GM18951 (cell line): ENCODE measurements around the gene SERPINF2.
"Not testable (repeated sequence)": the region's sequence is repeated elsewhere in the genome, so short reads cannot be mapped to it uniquely, and the experiment has no call there.

Source experiments
- POLR2A ChIP-seq: IDR thresholded peaks from 4 replicates; pipeline ENCODE4 v1.6.1; 2011; ENCODE audit warnings: mild to moderate bottlenecking; ENCODE audit not compliant: insufficient read length, insufficient read depth; ENCODE audit errors: extremely low read depth
- in situ Hi-C: fragments of 300-500 bp; cut with MboI; formaldehyde crosslinking; loops from one replicate; pipeline ENCODE4 v1.12.0; 2022; ENCODE audit warnings: low sequenced_read_pairs, mixed read lengths, inconsistent platforms; ENCODE audit not compliant: unreplicated experiment

Gene SERPINF2

DNA sequence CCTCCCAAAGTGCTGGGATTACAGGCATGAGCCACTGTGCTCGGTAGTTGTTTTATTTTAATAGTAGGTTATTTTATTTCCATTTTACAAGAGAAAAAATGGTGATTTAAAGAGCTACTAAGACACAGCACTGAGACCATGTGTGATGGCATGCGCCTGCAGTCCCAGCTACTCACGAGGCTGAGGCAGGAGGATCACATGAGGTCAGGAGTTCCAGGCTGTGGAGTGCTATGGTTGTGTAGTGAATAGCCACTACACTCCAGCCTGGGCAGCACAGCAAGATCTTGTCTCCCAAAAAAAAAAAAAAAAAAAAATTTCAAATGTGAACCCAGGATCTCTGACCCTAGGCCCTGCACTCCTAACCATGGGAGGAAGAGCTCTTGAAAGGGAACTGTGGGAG, 22.9 kb downstream of the SERPINF2 start:
- TF ChIP-seq POLR2A: no peak
- in situ Hi-C loops: no loop called here

DNA sequence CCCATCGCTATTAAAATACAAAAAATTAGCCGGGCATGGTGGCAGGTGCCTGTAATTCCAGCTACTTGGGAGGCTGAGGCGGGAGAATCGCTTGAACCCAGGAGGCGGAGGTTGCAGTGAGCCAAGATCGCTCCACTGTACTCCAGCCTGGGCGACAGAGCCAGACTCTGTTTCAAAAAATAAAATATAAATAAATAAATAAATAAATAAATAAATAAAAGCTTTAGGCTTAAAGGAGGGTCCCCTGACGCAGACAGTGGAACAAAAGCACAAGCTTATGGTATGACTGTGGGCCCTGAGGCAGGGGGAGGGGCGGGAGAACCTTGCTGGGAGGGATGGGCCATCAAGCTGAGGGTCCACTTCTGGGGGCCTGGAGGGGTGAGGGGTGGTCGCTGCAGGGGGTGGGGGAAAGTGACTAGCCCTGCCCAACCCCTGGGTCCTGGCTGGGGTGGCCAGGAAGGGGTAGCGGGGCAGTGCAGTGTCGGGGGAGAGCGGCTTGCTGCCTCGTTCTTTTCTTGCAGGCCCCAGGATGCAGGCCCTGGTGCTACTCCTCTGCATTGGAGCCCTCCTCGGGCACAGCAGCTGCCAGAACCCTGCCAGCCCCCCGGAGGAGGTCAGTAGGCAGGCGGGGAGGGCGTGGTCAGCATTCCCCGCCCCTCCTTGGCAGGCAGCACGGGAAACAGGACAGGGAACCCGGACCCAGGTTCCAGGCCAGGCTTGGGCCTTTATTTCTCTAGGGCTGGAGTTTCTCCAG, 23.9 kb downstream of the SERPINF2 start:
- TF ChIP-seq POLR2A: no peak
- in situ Hi-C loops: no loop called here

DNA sequence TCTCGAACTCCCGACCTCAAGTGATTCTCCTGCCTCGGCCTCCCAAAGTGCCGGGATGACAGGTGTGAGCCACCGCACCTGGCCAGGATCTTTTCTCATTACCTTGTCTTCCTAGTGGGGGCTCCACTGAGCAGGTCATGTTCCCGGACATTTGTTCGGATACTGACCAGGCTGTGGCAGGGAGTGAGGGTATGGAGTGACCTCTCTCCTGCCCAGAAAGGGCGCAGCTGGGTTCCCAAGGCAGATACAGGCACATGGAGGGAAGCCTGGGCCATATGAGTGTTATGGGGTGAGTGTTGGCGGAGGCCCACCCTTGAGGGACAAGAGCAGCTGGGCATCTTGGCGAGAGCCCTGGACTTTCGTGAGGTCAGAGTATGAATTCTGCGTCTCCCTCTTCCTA, 24.7 kb downstream of the SERPINF2 start:
- TF ChIP-seq POLR2A: no peak
- in situ Hi-C loops: no loop called here

DNA sequence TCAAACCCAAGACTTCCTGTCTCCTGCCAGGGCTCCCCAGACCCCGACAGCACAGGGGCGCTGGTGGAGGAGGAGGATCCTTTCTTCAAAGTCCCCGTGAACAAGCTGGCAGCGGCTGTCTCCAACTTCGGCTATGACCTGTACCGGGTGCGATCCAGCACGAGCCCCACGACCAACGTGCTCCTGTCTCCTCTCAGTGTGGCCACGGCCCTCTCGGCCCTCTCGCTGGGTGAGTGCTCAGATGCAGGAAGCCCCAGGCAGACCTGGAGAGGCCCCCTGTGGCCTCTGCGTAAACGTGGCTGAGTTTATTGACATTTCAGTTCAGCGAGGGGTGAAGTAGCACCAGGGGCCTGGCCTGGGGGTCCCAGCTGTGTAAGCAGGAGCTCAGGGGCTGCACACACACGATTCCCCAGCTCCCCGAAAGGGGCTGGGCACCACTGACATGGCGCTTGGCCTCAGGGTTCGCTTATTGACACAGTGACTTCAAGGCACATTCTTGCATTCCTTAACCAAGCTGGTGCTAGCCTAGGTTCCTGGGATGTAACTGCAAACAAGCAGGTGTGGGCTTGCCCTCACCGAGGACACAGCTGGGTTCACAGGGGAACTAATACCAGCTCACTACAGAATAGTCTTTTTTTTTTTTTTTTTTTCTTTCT, 27.3 kb downstream of the SERPINF2 start:
- TF ChIP-seq POLR2A: no peak
- in situ Hi-C loops: no loop called here

DNA sequence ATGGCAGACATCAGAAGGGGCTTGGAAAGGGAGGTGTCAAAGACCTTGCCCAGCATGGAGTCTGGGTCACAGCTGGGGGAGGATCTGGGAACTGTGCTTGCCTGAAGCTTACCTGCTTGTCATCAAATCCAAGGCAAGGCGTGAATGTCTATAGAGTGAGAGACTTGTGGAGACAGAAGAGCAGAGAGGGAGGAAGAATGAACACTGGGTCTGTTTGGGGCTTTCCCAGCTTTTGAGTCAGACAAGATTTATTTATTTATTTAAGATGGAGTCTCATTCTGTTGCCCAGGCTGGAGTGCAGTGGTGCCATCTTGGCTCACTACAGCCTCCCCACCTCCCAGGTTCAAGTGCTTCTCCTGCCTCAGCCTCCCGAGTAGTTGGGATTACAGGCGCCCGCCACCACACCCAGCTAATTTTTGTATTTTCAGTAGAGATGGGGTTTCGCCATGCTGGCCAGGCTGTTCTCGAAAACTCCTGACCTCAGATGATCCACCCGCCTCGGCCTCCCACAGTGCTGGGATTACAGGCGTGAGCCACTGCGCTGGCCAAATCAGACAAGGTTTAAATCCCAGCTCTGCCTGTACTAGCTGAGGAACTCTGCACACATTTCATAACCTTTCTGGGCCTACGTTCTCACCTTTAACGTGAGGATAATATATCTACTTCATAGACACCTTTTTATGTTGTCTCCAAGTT, 30.5 kb downstream of the SERPINF2 start:
- in situ Hi-C loops: not testable (repeated sequence)

DNA sequence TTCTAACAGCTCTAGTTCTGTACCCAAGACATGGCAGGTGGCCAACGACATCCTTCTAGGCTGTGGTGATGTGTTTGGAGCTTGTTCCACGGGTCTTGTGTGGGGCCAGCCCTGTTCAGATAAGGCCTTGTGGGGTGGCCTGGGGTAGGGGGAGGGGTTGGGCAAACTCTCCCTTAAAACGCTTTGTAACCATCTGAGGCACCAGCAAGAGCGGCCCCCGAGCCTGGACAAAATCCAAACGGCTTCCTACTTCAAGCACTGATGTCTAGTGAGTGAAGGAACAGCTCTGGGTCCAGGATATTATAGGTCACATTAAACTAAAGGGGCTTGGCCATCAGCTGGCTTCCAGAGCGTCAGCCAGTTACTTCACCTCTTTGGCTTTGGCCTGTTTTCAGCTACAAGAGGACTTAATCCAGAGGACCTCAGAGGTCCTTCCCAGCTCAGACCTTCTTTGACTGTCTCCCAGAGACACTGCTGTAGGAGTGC, 31.1 kb downstream of the SERPINF2 start:
- in situ Hi-C loops: no loop called here
- no peak for TF ChIP-seq POLR2A

DNA sequence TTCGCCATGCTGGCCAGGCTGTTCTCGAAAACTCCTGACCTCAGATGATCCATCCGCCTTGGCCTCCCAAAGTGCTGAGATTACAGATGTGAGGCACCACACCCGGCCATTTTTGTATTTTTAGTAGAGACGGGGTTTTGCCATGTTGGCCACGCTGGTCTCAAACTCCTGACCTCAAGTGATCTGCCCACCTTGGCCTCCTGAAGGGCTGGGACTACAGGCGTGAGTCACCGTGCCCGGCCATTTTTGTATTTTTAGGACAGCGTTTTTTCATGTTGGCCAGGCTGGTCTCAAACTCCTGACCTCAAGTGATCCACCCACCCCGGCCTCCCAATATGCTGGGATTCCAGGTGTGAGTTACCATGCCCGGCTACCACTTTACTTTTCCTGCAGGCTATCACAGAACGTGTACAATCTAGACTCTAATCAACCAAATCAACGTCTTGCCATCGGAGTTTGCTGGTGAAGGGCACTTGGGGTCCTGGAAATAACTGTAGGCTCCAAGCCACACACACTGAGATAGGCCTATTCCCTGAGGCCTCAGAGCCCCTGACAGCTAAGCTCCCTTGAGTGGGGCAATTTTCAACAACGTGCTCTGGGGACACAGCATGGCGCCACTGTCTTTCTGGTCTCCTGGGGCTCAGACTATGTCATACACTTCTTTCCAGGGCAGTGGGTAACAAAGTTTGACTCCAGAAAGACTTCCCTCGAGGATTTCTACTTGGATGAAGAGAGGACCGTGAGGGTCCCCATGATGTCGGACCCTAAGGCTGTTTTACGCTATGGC, 31.9 kb downstream of the SERPINF2 start:
- TF ChIP-seq POLR2A: no peak
- in situ Hi-C loops: no loop called here

DNA sequence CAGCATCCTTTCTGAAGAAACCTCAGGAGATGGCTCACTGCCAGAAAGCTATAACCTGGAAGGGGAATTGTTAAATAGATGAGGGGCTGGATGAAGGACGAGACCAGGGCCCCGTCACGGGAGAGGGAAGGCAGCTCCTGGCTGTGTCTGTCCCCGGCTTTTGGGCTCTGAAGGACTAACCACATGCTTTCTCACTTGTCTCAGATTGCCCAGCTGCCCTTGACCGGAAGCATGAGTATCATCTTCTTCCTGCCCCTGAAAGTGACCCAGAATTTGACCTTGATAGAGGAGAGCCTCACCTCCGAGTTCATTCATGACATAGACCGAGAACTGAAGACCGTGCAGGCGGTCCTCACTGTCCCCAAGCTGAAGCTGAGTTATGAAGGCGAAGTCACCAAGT, 33.7 kb downstream of the SERPINF2 start:
- in situ Hi-C loops: no loop called here
- no peak for TF ChIP-seq POLR2A

DNA sequence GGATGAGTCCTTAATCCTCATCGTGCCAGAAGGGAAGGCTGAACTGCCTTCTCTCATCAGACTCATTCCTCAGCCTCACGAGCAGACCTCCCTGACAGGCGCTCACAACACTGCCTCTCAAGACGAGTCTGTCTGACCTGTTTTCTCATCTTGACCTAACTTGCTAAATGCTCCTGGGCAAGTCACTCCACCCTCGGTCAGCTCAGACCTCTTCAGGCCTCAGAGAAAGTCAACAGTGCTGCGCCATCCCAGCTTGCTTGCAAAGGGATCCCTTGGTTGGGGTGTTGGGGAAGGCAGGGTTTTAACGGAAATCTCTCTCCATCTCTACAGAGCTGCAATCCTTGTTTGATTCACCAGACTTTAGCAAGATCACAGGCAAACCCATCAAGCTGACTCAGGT, 34.2 kb downstream of the SERPINF2 start:
- in situ Hi-C loops: no loop called here
- TF ChIP-seq POLR2A: no peak

DNA sequence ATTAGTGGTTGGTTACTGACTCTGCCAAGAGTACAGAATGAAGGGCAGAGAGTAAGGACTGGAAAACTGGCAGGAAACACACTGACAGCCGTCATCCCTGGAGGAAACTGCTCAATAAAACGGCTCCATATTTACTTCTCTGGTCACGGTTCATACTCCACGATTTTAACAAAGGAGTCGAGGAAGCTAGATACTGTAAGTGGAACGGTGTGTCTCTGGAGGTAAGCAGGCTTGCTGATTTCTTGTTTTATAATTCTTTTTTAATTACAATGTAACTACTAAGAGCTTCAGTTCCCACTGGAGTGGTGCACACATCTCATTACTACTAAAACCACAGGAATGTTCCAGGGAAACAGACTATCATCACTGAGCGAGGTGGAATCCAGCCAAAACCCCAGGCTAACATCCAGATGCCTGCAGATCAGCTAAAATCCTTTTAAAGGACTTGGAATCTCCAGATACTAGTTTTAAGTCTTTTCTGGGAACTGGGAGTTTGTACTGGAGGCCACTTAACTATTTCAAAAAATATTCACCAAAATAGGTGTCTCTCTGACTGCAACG, 37.0 kb downstream of the SERPINF2 start:
- no peak for TF ChIP-seq POLR2A
- in situ Hi-C loops: no loop called here

DNA sequence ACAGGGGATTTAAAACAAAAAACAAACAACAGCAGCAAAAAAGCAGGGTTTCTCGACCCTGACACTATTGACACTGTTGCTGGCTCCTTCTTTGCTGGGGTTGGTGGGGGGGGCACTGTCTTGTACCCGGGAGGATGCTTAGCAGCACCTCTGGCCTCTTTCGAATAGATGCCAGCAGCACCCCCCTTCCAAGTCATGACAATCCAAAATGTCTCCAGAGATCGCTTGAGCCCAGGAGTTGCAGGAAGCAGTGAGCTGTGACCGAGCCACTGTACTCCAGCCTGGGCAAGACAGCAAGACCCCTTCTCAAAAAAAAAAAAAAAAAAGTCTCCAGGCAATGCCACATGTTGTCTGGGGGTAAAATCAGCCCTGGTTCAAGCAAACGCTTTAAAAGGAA, 39.5 kb downstream of the SERPINF2 start:
- TF ChIP-seq POLR2A: no peak
- in situ Hi-C loops: no loop called here

DNA sequence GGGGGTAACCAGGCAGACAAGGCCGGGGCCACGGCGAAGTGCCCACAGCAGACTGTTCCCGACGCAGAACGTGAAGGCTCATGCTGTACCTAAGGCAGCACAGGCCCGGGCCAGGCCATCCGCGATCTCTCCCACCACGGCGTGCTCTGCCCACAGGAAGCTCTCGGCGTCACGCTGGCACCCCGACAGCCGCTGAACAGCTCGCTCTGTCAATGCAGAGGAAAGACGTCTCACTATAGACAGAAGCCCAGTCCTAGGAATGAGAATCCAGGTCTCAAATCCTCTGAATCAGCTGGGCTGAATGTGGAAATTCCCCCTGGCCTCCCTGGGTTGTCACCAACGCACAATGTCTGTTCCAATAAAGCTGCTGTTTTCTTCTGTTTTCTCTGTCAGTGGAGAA, 40.6 kb downstream of the SERPINF2 start:
- TF ChIP-seq POLR2A: no peak
- in situ Hi-C loops: no loop called here
